ENCODE results near the gene ADCY5.

- TF ChIP-seq CTCF (IDR thresholded peaks at IDR 0.05 in 8 of 11, conservative IDR thresholded peaks at IDR 0.05 in 3 of 11) (no peak), POLR2AphosphoS5 (IDR thresholded peaks at IDR 0.05) (no peak), POLR2A (IDR thresholded peaks at IDR 0.05) (no peak)
Measured at GRCh38 chr3:123287051-123287961, 161.6 kb downstream of the ADCY5 start.

Measured in spleen (tissue), 7 donors.